Measurements from ENCODE around the gene ZC3H13.

GRCh38 chr13:45994752-45995151 is 57.8 kb downstream of the ZC3H13 start:
- TF ChIP-seq CTCF (conservative IDR thresholded peaks at IDR 0.05) = no peak
- TF ChIP-seq ZFX (IDR thresholded peaks at IDR 0.05) = no peak

Measured in C4-2B (cell line).